NCI-H82 (cell line): ENCODE results near the gene HVCN1.

Experiments used
- DNase-seq: peaks from one replicate; lab custom pipeline; 2025; lab: John Stamatoyannopoulos, UW

The HVCN1 gene

GRCh38 chr12:110699591-110700445 lies 10.9 kb upstream of the HVCN1 start:
- DNase-seq = peak; percentile 32

- DNase-seq = peak; percentile 88
Observed at GRCh38 chr12:110698171-110698902, 9.4 kb upstream of the HVCN1 start.

- DNase-seq = no peak
Observed at GRCh38 chr12:110697236-110697635, 8.3 kb upstream of the HVCN1 start.

- DNase-seq = no peak
Observed at GRCh38 chr12:110696283-110696682, 7.4 kb upstream of the HVCN1 start.

- peak; percentile 88 for DNase-seq
Observed at GRCh38 chr12:110694330-110694901, 5.5 kb upstream of the HVCN1 start.

GRCh38 chr12:110693731-110694130 lies 4.8 kb upstream of the HVCN1 start:
- peak; percentile 79 for DNase-seq

GRCh38 chr12:110690127-110690430 lies 1.2 kb upstream of the HVCN1 start:
- DNase-seq = peak; percentile 90

GRCh38 chr12:110689281-110690126 lies 589 bp upstream of the HVCN1 start:
- DNase-seq = no peak

- no peak for DNase-seq
Observed at GRCh38 chr12:110687396-110688169, 1.3 kb downstream of the HVCN1 start.

GRCh38 chr12:110686294-110686903 lies 2.5 kb downstream of the HVCN1 start:
- DNase-seq = no peak

GRCh38 chr12:110684312-110684836 lies 4.5 kb downstream of the HVCN1 start:
- no peak for DNase-seq

- no peak for DNase-seq
Observed at GRCh38 chr12:110683888-110684287, 5.0 kb downstream of the HVCN1 start.

GRCh38 chr12:110680032-110680431 lies 8.9 kb downstream of the HVCN1 start:
- DNase-seq = peak; percentile 50

- DNase-seq = no peak
Observed at GRCh38 chr12:110679201-110679600, 9.7 kb downstream of the HVCN1 start.

- DNase-seq = no peak
Observed at GRCh38 chr12:110677982-110678381, 10.9 kb downstream of the HVCN1 start.

- no peak for DNase-seq
Observed at GRCh38 chr12:110677206-110677911, 11.6 kb downstream of the HVCN1 start.

- no peak for DNase-seq
Observed at GRCh38 chr12:110676171-110676570, 12.7 kb downstream of the HVCN1 start.

GRCh38 chr12:110670161-110670701 lies 18.7 kb downstream of the HVCN1 start:
- no peak for DNase-seq

- no peak for DNase-seq
Observed at GRCh38 chr12:110669193-110669502, 19.8 kb downstream of the HVCN1 start.
